Neural crest cell (in vitro differentiated cells): Measurements from ENCODE around the gene DCC. TPM values are rescaled to one million over a fixed set of nuclear protein-coding genes. Genes with fewer than 3 reads are reported as not detected.
"Not testable (repeated sequence)": the region's sequence is repeated elsewhere in the genome, so short reads cannot be mapped to it uniquely, and the experiment has no call there.

Source experiments
- DNase-seq: peaks from one replicate; pipeline ENCODE4 v3.0.0; 2021; ENCODE audit warnings: low read depth, mixed read lengths, low spot score
- H3K27ac Mint-ChIP-seq: one replicate; pipeline ENCODE4 v1.8.0; 2021; ENCODE audit warnings: mild to moderate bottlenecking, mixed read lengths; ENCODE audit not compliant: unreplicated experiment
- H3K27me3 Mint-ChIP-seq: 2 replicates; pipeline ENCODE4 v1.8.0; 2021; ENCODE audit warnings: low read depth, mild to moderate bottlenecking, mixed read lengths
- H3K36me3 Mint-ChIP-seq: 2 replicates; pipeline ENCODE4 v1.8.0; 2021; ENCODE audit warnings: low read depth, mild to moderate bottlenecking, mixed read lengths
- H3K4me1 Mint-ChIP-seq: 2 replicates; pipeline ENCODE4 v1.8.0; 2021; ENCODE audit warnings: mixed read lengths
- H3K4me3 Mint-ChIP-seq: one replicate; pipeline ENCODE4 v1.8.0; 2021; ENCODE audit warnings: mild to moderate bottlenecking, mixed read lengths
- H3K9me3 Mint-ChIP-seq: 2 replicates; pipeline ENCODE4 v1.8.0; 2021; ENCODE audit warnings: mixed read lengths
- total RNA-seq: library from RNA; stranded (reverse); gene quantifications from 2 replicates; pipeline ENCODE4 v1.2.1, GENCODE V29; 2021
- TF ChIP-seq, protein P1 (sequence below): fragments of 200-600 bp; sonication (generic); conservative IDR thresholded peaks from 2 replicates; pipeline ENCODE4 v1.5.0; 2021; ENCODE audit warnings: antibody characterized with exemption, mild to moderate bottlenecking

Gene DCC
- total RNA-seq, 1 donor from 2014 or later: 10.1 TPM

DNA sequence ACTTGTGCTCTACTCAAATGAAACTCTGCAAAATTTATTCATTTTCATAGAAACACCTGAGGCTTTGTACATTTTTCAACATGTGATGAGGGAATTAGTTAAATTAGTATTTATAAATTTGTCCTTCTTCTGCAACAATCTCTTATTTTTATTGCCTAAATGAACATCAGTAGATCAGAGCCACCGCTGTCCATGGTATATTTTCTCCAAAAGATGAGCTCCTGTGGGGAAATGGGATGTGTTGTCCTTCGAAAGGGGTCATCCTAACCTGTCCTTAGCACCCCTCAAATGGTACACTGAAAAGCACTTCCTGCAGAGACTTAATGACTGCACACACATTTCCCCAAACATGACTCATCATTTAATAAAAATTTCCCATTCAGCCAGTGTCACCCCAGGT is 1169.9 kb downstream of the DCC start:
- TF ChIP-seq, protein P1, sequence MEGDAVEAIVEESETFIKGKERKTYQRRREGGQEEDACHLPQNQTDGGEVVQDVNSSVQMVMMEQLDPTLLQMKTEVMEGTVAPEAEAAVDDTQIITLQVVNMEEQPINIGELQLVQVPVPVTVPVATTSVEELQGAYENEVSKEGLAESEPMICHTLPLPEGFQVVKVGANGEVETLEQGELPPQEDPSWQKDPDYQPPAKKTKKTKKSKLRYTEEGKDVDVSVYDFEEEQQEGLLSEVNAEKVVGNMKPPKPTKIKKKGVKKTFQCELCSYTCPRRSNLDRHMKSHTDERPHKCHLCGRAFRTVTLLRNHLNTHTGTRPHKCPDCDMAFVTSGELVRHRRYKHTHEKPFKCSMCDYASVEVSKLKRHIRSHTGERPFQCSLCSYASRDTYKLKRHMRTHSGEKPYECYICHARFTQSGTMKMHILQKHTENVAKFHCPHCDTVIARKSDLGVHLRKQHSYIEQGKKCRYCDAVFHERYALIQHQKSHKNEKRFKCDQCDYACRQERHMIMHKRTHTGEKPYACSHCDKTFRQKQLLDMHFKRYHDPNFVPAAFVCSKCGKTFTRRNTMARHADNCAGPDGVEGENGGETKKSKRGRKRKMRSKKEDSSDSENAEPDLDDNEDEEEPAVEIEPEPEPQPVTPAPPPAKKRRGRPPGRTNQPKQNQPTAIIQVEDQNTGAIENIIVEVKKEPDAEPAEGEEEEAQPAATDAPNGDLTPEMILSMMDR: no peak
- no peak overlapping the region for H3K4me3 Mint-ChIP-seq
- H3K9me3 Mint-ChIP-seq: peaks cover 4% of the 10 kb centered on the region
- H3K27me3 Mint-ChIP-seq: no peaks in the 10 kb centered on the region
- no peak overlapping the region for H3K27ac Mint-ChIP-seq
- DNase-seq: no peak
- no peaks in the 10 kb centered on the region for H3K36me3 Mint-ChIP-seq
- H3K4me1 Mint-ChIP-seq: peaks cover 5% of the 10 kb centered on the region

DNA sequence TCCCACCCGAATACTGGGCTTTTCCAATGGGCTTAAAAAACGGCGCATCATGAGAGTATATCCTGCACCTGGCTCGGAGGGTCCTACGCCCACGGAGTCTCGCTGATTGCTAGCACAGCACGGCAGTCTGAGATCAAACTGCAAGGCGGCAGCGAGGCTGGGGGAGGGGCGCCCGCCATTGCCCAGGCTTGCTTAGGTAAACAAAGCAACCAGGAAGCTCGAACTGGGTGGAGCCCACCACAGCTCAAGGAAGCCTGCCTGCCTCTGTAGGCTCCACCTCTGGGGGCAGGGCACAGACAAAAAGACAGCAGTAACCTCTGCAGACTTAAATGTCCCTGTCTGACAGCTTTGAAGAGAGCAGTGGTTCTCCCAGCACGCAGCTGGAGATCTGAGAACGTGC is 1171.7 kb downstream of the DCC start:
- H3K4me3 Mint-ChIP-seq, H3K27ac Mint-ChIP-seq, H3K27me3 Mint-ChIP-seq, H3K9me3 Mint-ChIP-seq, H3K4me1 Mint-ChIP-seq, H3K36me3 Mint-ChIP-seq, DNase-seq: not testable (repeated sequence)

DNA sequence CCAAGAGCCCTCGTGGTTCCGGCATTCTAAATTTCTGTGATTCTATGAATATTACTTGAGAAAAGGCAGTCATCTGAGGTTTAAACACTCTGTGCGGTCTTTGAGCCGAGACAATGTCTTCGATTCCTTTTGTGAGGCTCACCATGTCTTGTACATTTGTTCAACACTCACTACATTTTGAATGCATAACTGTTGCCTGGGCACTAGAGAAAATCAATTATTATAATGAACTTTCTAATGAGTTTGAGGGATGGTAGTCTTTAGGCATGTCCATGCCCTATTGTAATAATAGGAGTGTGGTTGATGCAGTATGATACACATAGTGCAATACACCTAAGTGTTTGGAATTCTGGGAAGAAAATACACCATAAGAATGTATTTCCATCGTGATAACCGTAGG is 1181.1 kb downstream of the DCC start:
- TF ChIP-seq, protein P1: no peak
- no peaks in the 10 kb centered on the region for H3K27me3 Mint-ChIP-seq
- H3K36me3 Mint-ChIP-seq: peaks cover 2% of the 10 kb centered on the region
- H3K27ac Mint-ChIP-seq: peak overlapping the region; percentile 10
- no peak overlapping the region for H3K4me3 Mint-ChIP-seq
- H3K9me3 Mint-ChIP-seq: no peaks in the 10 kb centered on the region
- H3K4me1 Mint-ChIP-seq: peaks cover 16% of the 10 kb centered on the region
- DNase-seq: no peak

DNA sequence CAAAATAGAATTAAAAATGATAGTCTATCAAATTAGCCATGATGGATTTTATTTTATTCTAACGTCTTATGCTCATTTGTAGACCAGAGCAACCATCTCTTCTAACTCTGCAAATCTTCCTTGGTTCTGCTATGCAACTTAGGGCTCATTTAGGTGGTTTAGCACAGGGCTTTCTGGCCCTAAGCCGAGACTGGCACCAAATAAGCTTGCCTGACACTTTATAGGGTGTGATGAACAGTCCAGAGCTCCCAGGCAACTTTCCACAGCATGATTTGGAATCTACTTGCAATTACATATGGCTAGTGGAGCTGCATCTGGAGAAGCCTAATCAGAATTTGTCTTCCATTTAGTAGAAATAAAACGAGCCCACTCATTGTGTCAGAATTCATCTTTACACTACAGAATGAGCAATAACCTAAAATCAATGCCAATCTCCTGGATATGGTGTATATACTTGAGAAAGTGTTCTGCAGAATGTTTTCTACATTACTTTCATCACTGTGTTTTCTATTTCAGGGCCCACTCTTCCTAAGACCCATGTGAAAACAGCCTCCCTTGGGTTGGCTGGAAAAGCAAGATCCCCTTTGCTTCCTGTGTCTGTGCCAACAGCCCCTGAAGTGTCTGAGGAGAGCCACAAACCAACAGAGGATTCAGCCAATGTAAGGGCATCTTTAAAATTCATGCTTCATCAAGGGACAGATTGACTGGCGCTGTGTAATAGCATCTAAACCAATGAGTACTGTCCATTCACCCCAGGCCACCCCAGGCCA is 1186.3 kb downstream of the DCC start:
- DNase-seq: no peak
- H3K4me1 Mint-ChIP-seq: peaks cover 7% of the 10 kb centered on the region
- H3K4me3 Mint-ChIP-seq: no peak overlapping the region
- H3K36me3 Mint-ChIP-seq: no peaks in the 10 kb centered on the region
- no peak overlapping the region for H3K27ac Mint-ChIP-seq
- no peaks in the 10 kb centered on the region for H3K9me3 Mint-ChIP-seq
- no peaks in the 10 kb centered on the region for H3K27me3 Mint-ChIP-seq
- TF ChIP-seq, protein P1: no peak

DNA sequence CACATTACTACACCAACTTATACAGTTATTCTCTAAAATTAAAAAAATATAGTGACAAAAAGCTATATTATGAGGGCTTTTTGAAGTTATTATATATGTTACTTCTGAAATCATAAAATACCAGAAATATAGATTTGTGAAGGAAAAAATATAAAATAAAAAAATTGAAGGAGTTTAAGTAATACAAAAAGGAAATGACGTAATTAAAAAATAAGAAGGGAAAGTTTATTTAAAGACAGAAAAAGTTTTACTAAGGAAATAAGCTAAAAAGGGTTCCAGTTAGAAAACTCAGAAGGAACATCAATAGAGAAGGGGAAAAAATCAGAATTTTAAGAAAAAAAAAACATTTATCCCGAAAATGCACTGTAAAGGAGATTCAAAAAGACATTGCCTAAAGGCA is 1187.4 kb downstream of the DCC start:
- no peak for DNase-seq
- TF ChIP-seq, protein P1: no peak
- Mint-ChIP-seq H3K27ac (no peak overlapping the region), H3K27me3 (no peaks in the 10 kb centered on the region), H3K4me1 (peaks cover 6% of the 10 kb centered on the region), H3K4me3 (no peak overlapping the region), H3K9me3 (no peaks in the 10 kb centered on the region), H3K36me3 (no peaks in the 10 kb centered on the region)

DNA sequence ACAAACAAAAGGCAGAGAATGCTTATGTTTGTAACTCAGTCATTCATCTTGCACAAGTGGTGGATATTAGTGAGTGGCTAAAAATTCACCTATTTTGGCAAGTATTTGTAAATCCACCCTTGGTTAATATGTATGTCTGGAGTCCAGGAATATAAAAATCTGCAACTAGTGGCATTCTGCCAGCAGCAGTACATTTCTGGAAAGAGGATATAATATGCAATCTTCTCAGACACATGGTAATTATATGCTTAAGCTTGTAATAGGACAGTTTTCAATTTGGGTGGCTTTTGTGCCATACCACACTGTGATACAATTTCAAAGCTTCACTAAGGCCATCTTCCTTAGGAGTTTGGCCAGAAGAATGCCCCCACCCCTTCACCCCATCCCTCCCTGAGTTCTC is 1191.2 kb downstream of the DCC start:
- H3K4me3 Mint-ChIP-seq: no peak overlapping the region
- H3K36me3 Mint-ChIP-seq: peaks cover 2% of the 10 kb centered on the region
- H3K27ac Mint-ChIP-seq: no peak overlapping the region
- H3K9me3 Mint-ChIP-seq: peaks cover 6% of the 10 kb centered on the region
- peaks cover 12% of the 10 kb centered on the region for H3K4me1 Mint-ChIP-seq
- DNase-seq: no peak
- TF ChIP-seq, protein P1: no peak
- no peaks in the 10 kb centered on the region for H3K27me3 Mint-ChIP-seq
